Activated CD4-positive, alpha-beta T cell treated with anti-CD3 and anti-CD28 coated beads, Interleukin-2, amount 10 ng/mL, durations not matched to agents 7 days and 5 days (primary cell): ENCODE results near the gene GDA. TPM values are rescaled to one million over a fixed set of nuclear protein-coding genes. Genes with fewer than 3 reads are reported as not detected.

ENCODE experiments used
- CTCF ChIA-PET: fragments of 350-600 bp; sonication (Branson Sonifier 250); formaldehyde crosslinking; loops from one replicate; lab custom pipeline; 2021; ENCODE audit warnings: antibody characterized with exemption; lab: Charles Lee
- POLR2A ChIA-PET: fragments of 350-600 bp; sonication (Branson Sonifier 250); formaldehyde crosslinking; loops from one replicate; lab custom pipeline; 2021; ENCODE audit warnings: antibody characterized with exemption; lab: Charles Lee
- DNase-seq: peaks from one replicate; pipeline ENCODE4 v3.0.0-alpha.2; 2020
- H3K27ac Mint-ChIP-seq: one replicate; pipeline ENCODE4 v1.8.0; 2021; ENCODE audit warnings: mild to moderate bottlenecking, moderate library complexity, mixed read lengths
- H3K27me3 Mint-ChIP-seq: one replicate; pipeline ENCODE4 v1.8.0; 2021; ENCODE audit warnings: mixed read lengths
- H3K36me3 Mint-ChIP-seq: one replicate; pipeline ENCODE4 v1.8.0; 2021; ENCODE audit warnings: low read depth, mixed read lengths
- H3K4me1 Mint-ChIP-seq: one replicate; pipeline ENCODE4 v1.8.0; 2021; ENCODE audit warnings: mixed read lengths
- H3K4me3 Mint-ChIP-seq: one replicate; pipeline ENCODE4 v1.8.0; 2021; ENCODE audit warnings: mild to moderate bottlenecking, moderate library complexity, mixed read lengths
- H3K9me3 Mint-ChIP-seq: one replicate; pipeline ENCODE4 v1.8.0; 2021; ENCODE audit warnings: mixed read lengths
- total RNA-seq, 2 experiments: library from RNA; stranded (reverse); gene quantifications; one replicate each; pipeline ENCODE4 v1.2.3, GENCODE V29; 2021

GDA gene
- total RNA-seq, 2 experiments from 2014 or later = not detected

- no peak for DNase-seq
- no peak overlapping the region for H3K27ac Mint-ChIP-seq
- ChIA-PET CTCF (no interaction called here), POLR2A (no interaction called here)
- H3K36me3 Mint-ChIP-seq = no peaks in the 10 kb centered on the region
- no peak overlapping the region for H3K4me3 Mint-ChIP-seq
- H3K27me3 Mint-ChIP-seq = peaks cover 6% of the 10 kb centered on the region
- H3K9me3 Mint-ChIP-seq = no peaks in the 10 kb centered on the region
- no peaks in the 10 kb centered on the region for H3K4me1 Mint-ChIP-seq
These were observed 11.4 kb upstream of the GDA start for GRCh38 chr9:72137697-72138365.

- Mint-ChIP-seq H3K9me3 (no peaks in the 10 kb centered on the region), H3K36me3 (no peaks in the 10 kb centered on the region), H3K4me1 (no peaks in the 10 kb centered on the region), H3K27ac (no peak overlapping the region), H3K27me3 (peaks cover 6% of the 10 kb centered on the region), H3K4me3 (no peak overlapping the region)
- no peak for DNase-seq
- POLR2A ChIA-PET = no interaction called here
- CTCF ChIA-PET = no interaction called here
These were observed 10.0 kb upstream of the GDA start for GRCh38 chr9:72139226-72139625.

- Mint-ChIP-seq H3K9me3 (no peaks in the 10 kb centered on the region), H3K4me1 (no peaks in the 10 kb centered on the region), H3K27me3 (peaks cover 6% of the 10 kb centered on the region), H3K4me3 (no peak overlapping the region), H3K27ac (no peak overlapping the region), H3K36me3 (no peaks in the 10 kb centered on the region)
- CTCF ChIA-PET = interaction anchor here (1.8 kb wide), 1 partner anchor 11 kb away, joined by 5 read pairs; no protein-coding TSS in a partner anchor
- POLR2A ChIA-PET = no interaction called here
- DNase-seq = no peak
These were observed 8.7 kb upstream of the GDA start for GRCh38 chr9:72140586-72140985.

- DNase-seq = no peak
- H3K27me3 Mint-ChIP-seq = peaks cover 6% of the 10 kb centered on the region
- H3K9me3 Mint-ChIP-seq = no peaks in the 10 kb centered on the region
- ChIA-PET CTCF (interaction anchor here (1.8 kb wide), 1 partner anchor 10 kb away, joined by 5 read pairs; no protein-coding TSS in a partner anchor), POLR2A (no interaction called here)
- no peak overlapping the region for H3K27ac Mint-ChIP-seq
- H3K4me3 Mint-ChIP-seq = no peak overlapping the region
- no peaks in the 10 kb centered on the region for H3K4me1 Mint-ChIP-seq
- no peaks in the 10 kb centered on the region for H3K36me3 Mint-ChIP-seq
These were observed 7.8 kb upstream of the GDA start for GRCh38 chr9:72141484-72141883.

- Mint-ChIP-seq H3K27me3 (peaks cover 26% of the 10 kb centered on the region), H3K36me3 (no peaks in the 10 kb centered on the region), H3K4me3 (no peak overlapping the region), H3K27ac (no peak overlapping the region), H3K9me3 (no peaks in the 10 kb centered on the region), H3K4me1 (no peaks in the 10 kb centered on the region)
- POLR2A ChIA-PET = no interaction called here
- CTCF ChIA-PET = no interaction called here
- DNase-seq = no peak
These were observed 4.3 kb upstream of the GDA start for GRCh38 chr9:72144756-72145492.

- Mint-ChIP-seq H3K9me3 (no peaks in the 10 kb centered on the region), H3K36me3 (no peaks in the 10 kb centered on the region), H3K27ac (no peak overlapping the region), H3K27me3 (peaks cover 32% of the 10 kb centered on the region), H3K4me3 (no peak overlapping the region), H3K4me1 (no peaks in the 10 kb centered on the region)
- no peak for DNase-seq
- POLR2A ChIA-PET = no interaction called here
- CTCF ChIA-PET = no interaction called here
These were observed 3.3 kb upstream of the GDA start for GRCh38 chr9:72145733-72146505.

GRCh38 chr9:72147676-72148075 is 1.6 kb upstream of the GDA start:
- POLR2A ChIA-PET = no interaction called here
- no peaks in the 10 kb centered on the region for H3K9me3 Mint-ChIP-seq
- no peaks in the 10 kb centered on the region for H3K4me1 Mint-ChIP-seq
- DNase-seq = no peak
- no peak overlapping the region for H3K4me3 Mint-ChIP-seq
- peaks cover 33% of the 10 kb centered on the region for H3K27me3 Mint-ChIP-seq
- CTCF ChIA-PET = interaction anchor here (0.6 kb wide), 1 partner anchor 1197 kb away, joined by 5 read pairs; no protein-coding TSS in a partner anchor
- H3K36me3 Mint-ChIP-seq = no peaks in the 10 kb centered on the region
- H3K27ac Mint-ChIP-seq = no peak overlapping the region

GRCh38 chr9:72150127-72150526 is 887 bp downstream of the GDA start:
- Mint-ChIP-seq H3K4me3 (no peak overlapping the region), H3K36me3 (no peaks in the 10 kb centered on the region), H3K27me3 (peaks cover 33% of the 10 kb centered on the region), H3K27ac (no peak overlapping the region), H3K9me3 (no peaks in the 10 kb centered on the region), H3K4me1 (no peaks in the 10 kb centered on the region)
- CTCF ChIA-PET = no interaction called here
- POLR2A ChIA-PET = no interaction called here
- no peak for DNase-seq

GRCh38 chr9:72150661-72151060 is 1.4 kb downstream of the GDA start:
- Mint-ChIP-seq H3K4me1 (no peaks in the 10 kb centered on the region), H3K27me3 (peaks cover 33% of the 10 kb centered on the region), H3K4me3 (no peak overlapping the region), H3K36me3 (no peaks in the 10 kb centered on the region), H3K9me3 (no peaks in the 10 kb centered on the region), H3K27ac (no peak overlapping the region)
- CTCF ChIA-PET = interaction anchor here (2.1 kb wide), 1 partner anchor 10 kb away, joined by 5 read pairs; no protein-coding TSS in a partner anchor
- POLR2A ChIA-PET = no interaction called here
- no peak for DNase-seq

- Mint-ChIP-seq H3K27ac (no peak overlapping the region), H3K4me3 (no peak overlapping the region), H3K4me1 (no peaks in the 10 kb centered on the region), H3K9me3 (no peaks in the 10 kb centered on the region), H3K27me3 (peaks cover 33% of the 10 kb centered on the region), H3K36me3 (no peaks in the 10 kb centered on the region)
- ChIA-PET CTCF (interaction anchor here (2.1 kb wide), 1 partner anchor 10 kb away, joined by 5 read pairs; no protein-coding TSS in a partner anchor), POLR2A (no interaction called here)
- DNase-seq = no peak
These were observed 1.9 kb downstream of the GDA start for GRCh38 chr9:72151104-72151503.

GRCh38 chr9:72154468-72155285 is 5.4 kb downstream of the GDA start:
- Mint-ChIP-seq H3K36me3 (no peaks in the 10 kb centered on the region), H3K27me3 (peaks cover 13% of the 10 kb centered on the region), H3K4me1 (no peaks in the 10 kb centered on the region), H3K4me3 (no peak overlapping the region), H3K27ac (no peak overlapping the region), H3K9me3 (no peaks in the 10 kb centered on the region)
- ChIA-PET POLR2A (interaction anchor here (0.6 kb wide), 1 partner anchor 64 kb away, joined by 6 read pairs; no protein-coding TSS in a partner anchor), CTCF (no interaction called here)
- DNase-seq = no peak

- no peak overlapping the region for H3K4me3 Mint-ChIP-seq
- peaks cover 7% of the 10 kb centered on the region for H3K27me3 Mint-ChIP-seq
- H3K27ac Mint-ChIP-seq = no peak overlapping the region
- ChIA-PET POLR2A (no interaction called here), CTCF (no interaction called here)
- H3K9me3 Mint-ChIP-seq = no peaks in the 10 kb centered on the region
- H3K36me3 Mint-ChIP-seq = no peaks in the 10 kb centered on the region
- no peak for DNase-seq
- H3K4me1 Mint-ChIP-seq = no peaks in the 10 kb centered on the region
These were observed 6.1 kb downstream of the GDA start for GRCh38 chr9:72155301-72155700.
